Astrocyte (in vitro differentiated cells and primary cell): ENCODE results near the gene EXOSC1.

Experiments
- EZH2 ChIP-seq: IDR thresholded peaks from 2 replicates; pipeline ENCODE4 v1.6.1; 2012; ENCODE audit warnings: mild to moderate bottlenecking, low read length, inconsistent platforms; ENCODE audit not compliant: insufficient read depth
- TF ChIP-seq, protein P1 (sequence below): IDR thresholded peaks from 2 replicates; pipeline ENCODE4 v1.5.1; 2011; ENCODE audit warnings: low read depth, mild to moderate bottlenecking, inconsistent platforms, low read length, moderate library complexity; ENCODE audit not compliant: insufficient read depth

DNA sequence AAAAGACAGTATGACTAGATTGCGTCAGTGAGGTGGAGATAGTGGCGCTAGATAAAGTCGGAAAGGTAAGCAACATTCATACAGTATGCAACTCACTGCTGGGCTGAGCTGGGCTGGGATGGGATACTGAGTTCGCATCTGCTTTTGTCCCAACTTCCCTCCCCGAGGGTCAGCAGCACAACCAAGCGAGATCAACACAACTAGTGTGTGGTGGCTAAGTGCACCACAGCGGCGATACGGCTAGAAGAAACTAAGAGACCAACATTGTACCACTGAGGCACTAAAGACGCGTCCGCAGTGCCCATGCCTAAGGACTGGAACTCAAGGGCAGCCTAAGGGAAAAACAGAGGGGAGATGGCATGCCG is 467 bp downstream of the EXOSC1 start:
- TF ChIP-seq, protein P1, sequence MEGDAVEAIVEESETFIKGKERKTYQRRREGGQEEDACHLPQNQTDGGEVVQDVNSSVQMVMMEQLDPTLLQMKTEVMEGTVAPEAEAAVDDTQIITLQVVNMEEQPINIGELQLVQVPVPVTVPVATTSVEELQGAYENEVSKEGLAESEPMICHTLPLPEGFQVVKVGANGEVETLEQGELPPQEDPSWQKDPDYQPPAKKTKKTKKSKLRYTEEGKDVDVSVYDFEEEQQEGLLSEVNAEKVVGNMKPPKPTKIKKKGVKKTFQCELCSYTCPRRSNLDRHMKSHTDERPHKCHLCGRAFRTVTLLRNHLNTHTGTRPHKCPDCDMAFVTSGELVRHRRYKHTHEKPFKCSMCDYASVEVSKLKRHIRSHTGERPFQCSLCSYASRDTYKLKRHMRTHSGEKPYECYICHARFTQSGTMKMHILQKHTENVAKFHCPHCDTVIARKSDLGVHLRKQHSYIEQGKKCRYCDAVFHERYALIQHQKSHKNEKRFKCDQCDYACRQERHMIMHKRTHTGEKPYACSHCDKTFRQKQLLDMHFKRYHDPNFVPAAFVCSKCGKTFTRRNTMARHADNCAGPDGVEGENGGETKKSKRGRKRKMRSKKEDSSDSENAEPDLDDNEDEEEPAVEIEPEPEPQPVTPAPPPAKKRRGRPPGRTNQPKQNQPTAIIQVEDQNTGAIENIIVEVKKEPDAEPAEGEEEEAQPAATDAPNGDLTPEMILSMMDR, result no peak
- no peak for TF ChIP-seq EZH2
